HG02798 (cell line): ENCODE measurements around the gene SPDYE6.
A peak's percentile ranks its signal among the peaks of the same experiment; 100 is the strongest.
"Not testable (repeated sequence)": the region's sequence is repeated elsewhere in the genome, so short reads cannot be mapped to it uniquely, and the experiment has no call there.

Source experiments
- ATAC-seq: cut with Tn5 transposase; IDR thresholded peaks from one replicate; pipeline ENCODE4 v1.9.1; 2021; ENCODE audit warnings: mild to moderate bottlenecking; ENCODE audit not compliant: unreplicated experiment, poor library complexity

SPDYE6 gene

DNA sequence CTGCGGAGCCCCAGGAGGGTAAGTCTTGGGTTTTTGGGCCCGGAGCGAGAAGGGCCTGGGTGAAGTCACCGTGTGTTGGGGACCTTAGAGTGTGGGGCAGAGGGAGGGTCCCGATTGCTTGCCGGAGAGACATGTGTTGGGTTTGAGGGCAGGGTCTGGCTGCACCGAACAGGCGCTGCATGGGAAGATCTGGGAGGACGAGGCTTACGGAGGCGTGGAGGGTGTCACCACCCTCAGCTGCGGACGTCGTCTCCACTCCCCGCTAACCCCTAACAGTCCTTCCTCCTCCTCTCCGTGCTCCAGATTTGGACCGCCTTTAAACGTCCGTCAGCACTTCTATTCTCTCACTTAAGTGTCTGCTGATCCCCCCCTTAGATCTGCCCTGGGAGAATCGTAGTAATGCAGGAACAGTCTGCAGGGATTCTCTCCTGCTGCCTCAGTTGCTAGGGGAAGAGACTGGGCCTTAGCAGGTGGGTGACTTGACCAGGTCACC lies 8.2 kb upstream of the SPDYE6 start:
- not testable (repeated sequence) for ATAC-seq

DNA sequence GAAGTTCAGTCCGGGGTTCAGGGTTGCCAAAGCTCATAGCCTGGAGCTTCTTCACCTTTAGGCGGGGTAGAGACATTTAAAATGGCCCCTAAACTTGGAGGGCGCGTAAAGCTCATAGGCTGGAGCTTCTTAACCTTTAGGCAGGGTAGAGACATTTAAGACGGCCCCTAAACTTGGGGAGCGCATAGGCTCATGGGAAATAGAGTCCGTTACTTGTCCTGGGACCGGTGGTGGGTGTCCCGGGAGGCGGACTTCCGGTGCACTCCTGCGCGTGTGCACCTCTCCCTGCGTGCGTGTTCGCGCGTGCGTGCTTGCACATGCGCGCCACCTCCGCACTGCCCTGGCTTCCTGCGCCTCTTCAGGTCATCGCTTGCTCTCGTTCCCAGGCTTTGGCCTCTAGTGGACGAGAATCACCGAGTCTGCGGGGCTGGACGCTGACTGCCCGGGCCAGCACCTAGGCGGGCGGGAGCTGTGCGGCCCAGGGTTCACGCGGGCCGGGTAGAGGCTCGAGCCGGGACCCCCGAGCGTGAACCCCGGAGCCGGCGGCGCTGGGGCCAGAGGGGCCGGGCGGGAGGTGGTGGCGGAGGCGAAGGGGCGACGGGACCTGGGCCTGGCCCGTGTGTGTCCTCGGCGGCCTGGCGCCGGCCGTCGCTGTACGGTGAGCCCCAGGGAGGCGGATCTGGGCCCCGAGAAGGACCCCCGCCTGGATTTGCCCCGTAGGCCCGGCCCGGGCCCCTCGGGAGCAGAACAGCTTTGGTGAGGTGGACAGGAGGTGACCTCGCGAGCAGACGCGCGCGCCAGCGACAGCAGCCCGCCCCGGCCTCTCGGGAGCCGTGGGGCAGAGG lies 7.5 kb upstream of the SPDYE6 start:
- ATAC-seq, result peak; percentile 99

DNA sequence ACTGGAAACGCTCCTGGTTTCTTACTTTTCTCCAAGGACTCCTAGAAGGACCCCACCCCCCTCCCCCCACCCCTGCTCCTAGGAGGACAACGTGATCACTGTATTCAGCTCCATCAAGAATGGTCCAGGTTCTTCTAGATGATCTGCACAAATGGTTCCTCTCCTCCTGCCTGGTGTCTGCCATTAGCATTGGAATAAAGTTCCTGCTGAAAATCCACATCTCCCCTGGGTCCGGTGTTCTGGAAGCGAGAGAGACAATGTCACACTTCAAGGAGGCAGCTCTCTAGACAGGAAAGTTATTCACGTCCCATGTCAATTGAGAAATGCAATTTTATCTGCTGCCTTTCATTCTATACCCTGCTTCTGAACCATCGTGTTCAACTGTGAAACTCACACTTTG lies 9.3 kb downstream of the SPDYE6 start:
- ATAC-seq, result not testable (repeated sequence)

DNA sequence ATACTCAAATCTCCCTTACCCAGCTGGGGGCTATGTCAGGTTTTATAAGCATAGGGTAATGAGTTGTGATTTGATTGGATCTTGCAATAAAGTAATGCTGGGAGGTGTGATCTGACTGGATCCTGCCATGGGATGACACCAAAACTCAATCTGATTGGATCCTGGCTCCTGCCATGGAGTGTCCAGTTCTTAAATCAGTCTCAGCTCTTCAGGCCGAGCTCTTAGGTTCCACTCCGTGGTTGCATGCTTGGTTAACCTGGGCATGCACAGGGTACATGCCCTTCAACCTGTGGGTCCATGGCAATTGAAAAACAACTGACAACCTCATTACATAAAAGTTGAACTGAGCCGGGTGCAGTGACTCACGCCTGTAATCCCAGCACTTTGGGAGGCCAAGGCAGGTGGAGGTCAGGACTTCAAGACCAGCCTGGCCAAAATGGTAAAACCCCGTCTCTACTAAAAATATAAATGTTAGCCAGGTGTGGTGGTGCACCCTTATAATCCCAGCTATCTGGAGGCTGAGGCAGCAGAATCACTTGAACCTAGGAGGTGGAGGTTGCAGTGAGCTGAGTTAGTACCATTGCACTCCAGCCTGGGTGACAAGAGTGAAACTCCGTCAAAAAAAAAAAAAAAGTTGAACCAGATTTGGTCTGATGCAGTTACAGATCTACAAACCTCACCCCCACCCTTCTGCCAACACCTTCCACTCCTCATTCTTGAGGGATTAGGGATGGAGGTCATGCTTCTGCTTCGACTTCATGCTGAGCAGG lies 15.5 kb downstream of the SPDYE6 start:
- ATAC-seq, result not testable (repeated sequence)

DNA sequence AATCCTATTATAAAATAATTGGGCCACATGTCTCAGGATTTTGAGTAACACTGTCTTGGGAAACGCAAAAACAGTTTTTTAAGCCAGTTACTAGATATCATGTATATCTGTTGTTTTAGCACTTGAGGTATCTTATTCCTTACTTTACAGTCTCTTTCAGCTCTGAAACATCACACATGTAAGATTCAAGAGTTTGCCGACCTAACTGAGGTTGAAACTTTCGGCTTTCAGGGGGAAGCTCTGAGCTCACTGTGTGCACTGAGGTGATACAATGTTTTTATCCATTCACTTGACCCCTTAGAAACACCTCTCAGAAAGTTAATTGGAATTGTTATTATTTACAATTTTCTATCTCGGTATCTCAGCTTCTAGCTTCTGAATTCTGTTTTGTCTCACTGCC lies 18.8 kb downstream of the SPDYE6 start:
- not testable (repeated sequence) for ATAC-seq

DNA sequence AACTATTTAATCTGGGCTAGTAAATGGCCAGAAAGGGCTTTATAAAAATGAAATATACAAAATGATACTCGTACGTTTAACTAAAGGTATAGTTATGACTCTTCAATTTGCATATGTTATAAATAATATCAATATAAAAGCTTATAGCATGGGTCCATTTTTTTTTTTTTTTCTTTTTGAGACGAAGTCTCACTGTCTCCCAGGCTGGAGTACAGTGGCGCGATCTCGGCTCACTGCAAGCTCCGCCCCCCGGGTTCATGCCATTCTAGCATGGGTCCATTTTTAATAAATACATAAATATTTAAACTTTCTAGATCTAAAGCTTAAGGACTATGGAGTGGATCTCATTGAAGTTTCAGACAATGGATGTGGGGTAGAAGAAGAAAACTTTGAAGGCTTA lies 19.2 kb downstream of the SPDYE6 start:
- ATAC-seq, result not testable (repeated sequence)

DNA sequence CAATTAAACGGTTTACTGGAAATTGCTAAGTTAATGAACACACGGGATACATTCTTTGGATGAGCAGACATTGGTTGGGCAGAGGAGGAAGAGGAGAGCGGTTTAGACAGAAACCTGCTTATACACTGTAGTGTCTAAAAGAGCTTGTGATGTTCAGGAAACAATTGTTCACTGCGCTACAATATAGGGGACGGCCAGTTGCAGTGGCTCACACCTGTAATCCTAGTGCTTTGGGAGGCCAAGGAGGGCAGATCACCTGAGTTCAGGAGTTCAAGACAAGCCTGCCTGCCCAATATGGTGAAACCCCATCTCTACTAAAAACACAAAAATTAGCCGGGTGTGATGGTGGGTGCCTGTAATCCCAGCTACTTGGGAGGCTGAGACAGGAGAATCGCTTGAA lies 20.7 kb downstream of the SPDYE6 start:
- ATAC-seq, result not testable (repeated sequence)

DNA sequence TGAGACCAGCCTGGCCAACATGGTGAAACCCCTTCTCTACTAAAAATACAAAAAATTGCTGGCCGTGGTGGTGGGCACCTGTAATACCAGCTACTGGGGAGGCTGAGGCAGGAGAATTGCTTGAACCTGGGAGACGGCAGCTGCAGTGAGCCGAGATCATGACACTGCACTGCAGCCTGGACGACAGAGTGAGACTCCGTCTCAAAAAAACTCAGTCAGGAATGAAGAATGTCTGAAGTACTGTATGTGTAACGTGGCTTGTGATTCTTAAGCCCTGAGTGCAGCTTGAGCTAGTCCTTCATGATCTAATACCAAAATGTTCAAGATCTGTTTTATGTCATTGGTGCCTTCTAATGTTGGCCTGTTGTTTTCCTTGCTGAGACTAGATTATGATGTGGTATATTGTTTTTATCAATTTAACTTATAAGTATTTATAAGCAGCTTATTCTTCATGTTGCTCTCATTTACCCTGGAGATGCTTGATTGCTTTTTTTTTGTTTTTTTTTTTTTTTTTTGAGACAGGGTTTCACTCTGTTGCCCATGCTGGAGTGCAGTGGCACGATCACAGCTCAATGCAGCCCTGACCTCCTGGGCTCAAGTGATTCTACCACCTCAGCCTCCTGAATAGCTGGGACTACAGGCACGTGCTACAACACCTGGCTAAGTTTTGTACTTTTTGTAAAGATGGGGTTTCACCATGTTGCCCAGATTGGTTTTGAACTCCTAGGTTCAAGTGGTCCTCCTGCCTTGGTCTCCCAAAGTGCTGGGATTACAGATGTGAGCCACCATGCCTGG lies 25.4 kb downstream of the SPDYE6 start:
- not testable (repeated sequence) for ATAC-seq

DNA sequence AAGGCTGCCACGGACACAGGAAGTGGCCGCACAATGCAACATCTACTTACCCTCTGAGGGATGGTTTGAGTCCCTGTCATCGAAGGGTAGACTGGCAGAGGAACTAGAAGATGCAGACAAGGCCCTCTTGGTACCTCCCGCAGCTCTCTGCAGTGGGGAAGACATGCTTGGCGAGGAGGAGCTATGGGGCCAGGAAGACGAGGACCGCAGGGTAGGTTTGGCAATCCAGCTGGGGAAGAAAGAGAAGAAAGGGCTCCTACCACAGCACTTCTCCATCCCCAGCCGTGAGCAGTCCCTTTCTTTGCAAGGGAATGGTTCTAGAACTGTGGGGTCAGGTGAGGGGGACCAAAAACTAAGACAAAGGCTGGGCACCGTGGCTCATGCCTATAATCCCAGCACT lies 26.9 kb downstream of the SPDYE6 start:
- not testable (repeated sequence) for ATAC-seq

DNA sequence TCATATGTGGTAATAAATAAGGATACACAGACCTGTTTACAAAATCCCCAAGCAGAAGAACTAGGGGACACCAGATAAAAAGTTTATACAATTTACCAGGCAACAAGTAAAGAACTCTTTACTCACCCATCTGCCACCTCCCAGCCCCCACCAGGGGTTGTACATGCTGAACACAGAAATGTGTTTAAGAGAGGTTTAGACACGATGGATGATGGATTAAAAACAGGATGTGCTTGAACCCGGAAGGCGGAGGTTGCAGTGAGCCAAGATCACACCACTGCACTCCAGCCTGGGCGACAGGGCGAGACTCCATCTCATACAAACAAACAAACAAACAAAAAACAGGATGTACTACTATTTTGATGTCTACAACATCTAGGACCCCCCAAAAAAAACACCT lies 27.4 kb downstream of the SPDYE6 start:
- ATAC-seq, result not testable (repeated sequence)

DNA sequence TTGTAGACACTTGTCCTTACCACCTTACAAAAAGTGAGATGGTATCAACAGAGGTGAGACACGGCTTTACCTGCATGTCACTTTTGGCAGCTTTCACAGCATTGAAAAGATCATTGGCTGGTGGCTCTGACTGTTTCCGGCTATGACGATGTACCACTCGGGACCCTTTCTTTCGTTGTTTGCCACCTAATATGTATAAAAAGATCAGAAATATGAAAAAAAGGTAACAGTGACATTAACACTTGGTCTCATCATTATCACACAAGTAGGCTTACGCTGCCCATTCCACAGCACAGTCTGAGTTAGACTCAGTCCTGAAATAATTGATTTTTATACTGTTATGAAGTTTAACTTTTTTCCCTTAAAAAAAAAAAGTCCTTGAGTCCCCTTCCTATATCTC lies 29.1 kb downstream of the SPDYE6 start:
- not testable (repeated sequence) for ATAC-seq

DNA sequence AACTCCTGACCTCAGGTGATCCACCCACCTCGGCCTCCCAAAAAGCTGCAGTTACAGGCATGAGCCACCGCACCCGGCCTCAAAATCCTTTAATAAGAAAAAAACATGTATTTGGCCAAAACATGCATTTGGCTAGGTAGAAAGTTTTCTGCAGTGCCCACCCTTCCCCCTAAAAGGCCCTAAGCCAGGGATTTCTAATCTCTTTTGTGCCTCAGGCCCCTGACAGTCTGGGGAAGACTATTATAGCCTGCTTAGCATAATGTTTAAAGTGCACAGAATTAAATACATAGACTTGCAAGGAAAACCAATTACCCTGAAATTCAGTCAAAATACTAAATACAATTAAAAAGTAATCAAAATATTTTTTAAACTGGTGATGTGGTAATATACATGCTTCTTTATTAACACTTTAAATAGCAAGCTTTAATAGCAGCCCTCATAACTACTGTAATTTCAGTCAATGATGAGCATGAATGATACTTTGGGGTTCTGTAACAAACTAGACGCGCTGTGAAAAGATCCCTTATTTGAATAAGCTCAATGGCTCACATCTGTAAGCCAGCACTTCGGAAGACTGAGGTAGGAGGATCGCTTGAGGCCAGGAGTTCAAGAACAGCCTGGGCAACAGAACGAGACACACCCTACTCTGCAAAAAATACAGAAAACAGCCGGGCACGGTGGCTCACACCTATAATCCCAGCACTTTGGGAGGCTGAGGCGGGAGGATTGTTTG lies 29.9 kb downstream of the SPDYE6 start:
- ATAC-seq, result no peak

DNA sequence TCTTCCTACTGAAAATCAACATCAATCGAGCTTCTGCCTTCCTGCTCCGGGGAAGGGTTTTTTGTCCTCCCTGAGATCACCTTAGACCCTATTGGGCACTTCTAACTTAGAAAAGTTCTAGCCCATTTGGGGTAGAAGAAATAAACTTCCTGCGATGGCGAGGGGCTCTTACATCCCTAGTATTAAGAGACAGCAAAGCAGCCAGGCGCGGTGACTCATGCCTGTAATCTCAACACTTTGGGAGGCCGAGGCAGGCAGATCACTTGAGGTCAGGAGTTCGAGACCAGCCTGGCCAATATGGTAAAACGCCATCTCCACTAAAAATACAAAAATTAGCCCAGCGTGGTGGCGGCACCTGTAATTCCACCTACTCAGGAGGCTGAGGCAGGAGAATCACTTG lies 31.1 kb downstream of the SPDYE6 start:
- ATAC-seq, result not testable (repeated sequence)

DNA sequence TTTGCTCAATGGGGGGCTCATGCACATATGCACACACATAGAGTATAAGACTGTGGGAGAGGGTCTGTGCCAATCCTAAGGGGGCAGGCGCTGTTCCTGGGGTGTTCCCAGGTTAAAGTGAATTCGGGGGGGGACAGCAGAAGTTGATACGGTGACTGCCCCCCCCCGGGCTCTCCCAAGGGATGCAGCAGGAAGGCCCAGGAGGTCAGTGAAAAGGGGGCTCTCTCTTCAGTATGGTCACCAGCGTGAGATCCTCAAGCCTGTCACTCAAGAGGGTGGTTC lies 32.4 kb downstream of the SPDYE6 start:
- ATAC-seq, result no peak

DNA sequence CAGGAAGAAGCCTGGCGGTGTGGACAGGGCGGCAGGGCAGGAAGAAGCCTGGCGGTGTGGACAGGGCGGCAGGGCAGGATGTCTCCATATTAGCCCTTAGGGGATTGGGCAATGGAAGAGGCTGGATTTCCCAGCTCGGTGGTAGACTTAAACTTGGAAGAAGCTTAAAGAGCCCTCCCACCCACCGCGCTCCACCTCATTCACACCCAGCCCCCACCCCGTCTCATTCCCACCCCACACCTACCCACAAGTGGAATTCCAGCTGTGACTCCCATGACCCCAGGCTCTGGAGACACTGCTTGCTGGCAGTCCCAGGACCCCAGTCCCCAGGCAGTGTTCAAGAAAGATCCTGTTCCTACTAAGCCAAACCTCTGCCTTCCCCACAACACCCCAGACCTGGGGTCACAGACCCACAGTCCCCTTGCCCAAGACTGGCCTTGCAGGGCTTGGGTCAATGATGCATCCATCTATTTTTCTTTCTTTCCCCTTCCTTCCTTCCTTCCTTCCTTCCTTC lies 34.0 kb downstream of the SPDYE6 start:
- ATAC-seq, result no peak

DNA sequence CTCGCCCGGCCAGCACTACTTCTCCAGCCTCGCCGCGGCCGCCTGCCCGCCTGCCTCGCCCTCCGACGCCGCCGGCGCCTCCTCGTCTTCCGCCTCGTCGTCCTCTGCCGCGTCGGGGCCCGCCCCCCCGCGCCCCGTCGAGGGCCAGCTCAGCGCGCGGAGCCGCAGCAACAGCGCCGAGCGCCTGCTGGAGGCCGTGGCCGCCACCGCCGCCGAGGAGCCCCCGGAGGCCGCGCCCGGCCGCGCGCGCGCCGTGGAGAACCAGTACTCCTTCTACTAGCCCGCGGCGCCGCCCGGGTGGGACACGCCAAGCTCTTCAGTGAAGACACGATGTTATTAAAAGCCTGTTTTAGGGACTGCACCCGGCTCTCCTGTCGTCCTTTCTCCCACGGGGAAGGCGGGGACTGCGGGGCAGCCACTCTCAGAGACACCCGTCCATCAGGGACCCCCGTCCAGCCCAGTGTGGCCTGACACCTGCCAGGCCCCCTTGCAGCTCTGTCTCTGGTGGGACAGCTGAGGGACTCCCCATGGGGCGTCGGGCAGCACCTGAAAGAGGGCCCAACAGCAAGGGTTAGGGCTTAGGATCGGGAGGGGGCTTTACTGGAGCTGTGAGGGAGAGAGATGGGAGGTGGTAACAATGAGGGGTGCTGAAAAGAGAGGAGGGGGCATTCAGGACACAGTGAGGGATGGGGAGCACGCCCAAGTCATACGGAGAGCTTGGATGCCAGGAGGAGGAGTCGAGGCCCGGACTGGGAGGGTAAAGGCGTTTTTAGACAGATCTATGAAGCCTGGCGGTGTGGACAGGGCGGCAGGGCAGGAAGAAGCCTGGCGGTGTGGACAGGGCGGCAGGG lies 34.7 kb downstream of the SPDYE6 start:
- no peak for ATAC-seq

DNA sequence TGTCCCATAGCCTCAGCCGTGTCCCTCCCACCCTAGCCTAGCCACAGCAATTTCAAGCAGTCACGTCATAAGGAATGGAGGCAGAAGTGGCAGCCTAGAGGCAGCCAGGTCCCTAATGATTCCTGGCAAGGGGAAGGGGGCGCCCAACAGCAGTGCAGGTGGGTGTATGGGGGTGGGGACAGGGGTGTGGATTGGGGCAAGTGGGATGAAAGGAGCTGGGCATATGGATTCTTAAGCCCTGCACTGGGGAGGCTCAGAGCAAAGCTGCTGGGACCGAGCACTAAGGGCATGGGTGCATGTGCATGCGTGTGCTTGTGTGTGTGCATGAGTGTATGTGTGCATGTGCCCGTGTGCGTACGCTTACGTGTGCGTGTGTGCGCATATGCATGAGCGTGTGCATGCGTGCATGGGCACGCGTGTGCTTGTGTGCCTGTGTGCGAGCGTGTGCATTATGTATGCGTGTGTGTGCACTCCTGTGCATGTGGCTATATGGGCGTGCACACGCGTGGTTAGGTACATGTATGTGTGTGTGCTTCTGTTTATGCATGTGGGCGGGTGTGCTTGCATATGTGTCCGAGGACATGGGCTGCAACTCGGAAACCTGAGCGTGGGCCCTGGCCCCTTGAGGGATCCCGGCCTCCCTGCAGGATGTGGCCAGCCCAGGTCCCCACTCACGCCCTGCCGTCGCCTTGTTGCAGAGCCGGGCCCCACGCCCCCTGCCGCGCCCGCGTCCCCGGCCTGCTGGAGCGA lies 35.5 kb downstream of the SPDYE6 start:
- no peak for ATAC-seq

DNA sequence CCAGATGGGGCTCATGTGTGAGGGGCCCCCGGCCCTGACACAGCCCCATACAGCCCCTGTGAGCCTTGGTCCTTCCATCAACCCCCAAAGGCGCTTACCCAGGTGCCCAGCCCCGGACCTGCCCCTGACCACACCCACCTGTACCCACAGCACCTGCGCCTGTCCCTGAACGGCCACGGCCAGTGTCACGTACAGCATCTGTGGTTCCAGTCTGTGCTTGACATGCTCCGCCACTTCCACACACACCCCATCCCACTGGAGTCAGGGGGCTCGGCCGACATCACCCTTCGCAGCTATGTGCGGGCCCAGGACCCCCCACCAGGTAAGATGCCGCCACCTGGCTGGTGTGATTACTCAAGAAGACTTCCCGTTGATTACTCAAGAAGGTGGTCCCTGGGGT lies 36.1 kb downstream of the SPDYE6 start:
- no peak for ATAC-seq
